Psoas muscle (tissue), 8 donors: ENCODE results near the gene SLC52A3. TPM values are rescaled to one million over a fixed set of nuclear protein-coding genes. Genes with fewer than 3 reads are reported as not detected.
"Not testable (repeated sequence)": the region's sequence is repeated elsewhere in the genome, so short reads cannot be mapped to it uniquely, and the experiment has no call there.

Experiments used
- ATAC-seq, 4 donors: fragments of 200-7000 bp; cut with Tn5 transposase; one replicate each; pipeline ENCODE4 v1.9.1; 2020; ENCODE audit warnings: moderate library complexity in 3 of 4, mild to moderate bottlenecking in 2 of 4
- DNase-seq, 2 donors: peaks; one replicate each; pipeline ENCODE4 v3.0.0-alpha.2; 2020
- H3K27ac ChIP-seq: fragments of 200-600 bp; one replicate; pipeline ENCODE4 v1.8.0; 2022
- H3K27me3 ChIP-seq, 3 donors: fragments of 200-600 bp in 1 of 3; one replicate each; pipeline versions ENCODE4 v1.6.1 to v1.8.0; 2013 to 2022; ENCODE audit warnings: low read length in 2 of 3, mild to moderate bottlenecking in 2 of 3, moderate library complexity in 1 of 3; ENCODE audit not compliant: insufficient read depth in 3 of 3
- H3K36me3 ChIP-seq, 2 donors: fragments of 200-600 bp in 1 of 2; one replicate each; pipeline versions ENCODE4 v1.6.1 to v1.8.0; 2013 to 2022; ENCODE audit warnings: low read depth in 1 of 2, mild to moderate bottlenecking in 1 of 2, moderate library complexity in 1 of 2; ENCODE audit not compliant: insufficient read depth in 1 of 2
- H3K4me1 ChIP-seq: fragments of 200-600 bp; one replicate; pipeline ENCODE4 v1.8.0; 2022
- H3K4me3 ChIP-seq: fragments of 200-600 bp; one replicate; pipeline ENCODE4 v1.8.0; 2022; ENCODE audit warnings: mild to moderate bottlenecking
- H3K9me3 ChIP-seq: fragments of 200-600 bp; one replicate; pipeline ENCODE4 v1.8.0; 2022
- CTCF ChIP-seq: fragments of 200-600 bp; IDR thresholded peaks from one replicate; pipeline ENCODE4 v1.8.0; 2022; ENCODE audit warnings: antibody characterized with exemption
- WGBS, 3 donors: extraction: QIAGEN DNeasy Blood & Tissue Kit; methylation state at CpG; one replicate each; pipeline versions ENCODE4 v1.1.6 to v1.1.7; 2013; 5-methylcytosine and 5-hydroxymethylcytosine counted together
- intact Hi-C, 2 donors: fragments of 100-400 bp; cut with DNase I; formaldehyde crosslinking; loops; one replicate each; pipeline versions ENCODE4 v1.11.0 to v1.14.2; 2022
- polyA plus RNA-seq, 3 donors: library from polyadenylated mRNA; stranded (reverse); fragments of 200-250 nt; gene quantifications; one replicate each; pipeline ENCODE4 v1.2.3, GENCODE V29; 2013
- total RNA-seq, 4 donors: library from RNA; stranded (reverse); fragmentation: NEBNext Ultra II Directional in 2 of 4; extraction: Animal tissue kit (Norgen Biotek cat#: 25700) in 2 of 4; gene quantifications; one replicate each; pipeline versions ENCODE4 v1.2.1 to v1.2.4, GENCODE V29; 2021 to 2023
- donor health status: healthy with polysubstance abuse.
- donor health status: DM: no; HTN: no; CAD: no; lungs with moderate emphysema.
- donor health status: Bipolar disorder and iron deficiency.
- donor health status: healthy.
- donor health status: DM: yes; HTN: yes; CAD: no.
- donor health status: DM: no; HTN: no; CAD: no.
- donor health status: DM: no; HTN: no; CAD: no.
- donor health status: DM: yes; HTN: yes; CAD: no.

The SLC52A3 gene
- total and polyA plus RNA-seq, 7 donors = 0.32 to 1.1 (median 0.62) TPM

GRCh38 chr20:805713-806112 lies 37.4 kb upstream of the SLC52A3 start:
- ATAC-seq = no peak
- WGBS, 3 donors = 18 to 32% (median 19%) methylated on average over 1 of the region's 1 CpG

GRCh38 chr20:801678-802077 lies 33.4 kb upstream of the SLC52A3 start:
- Histone ChIP-seq H3K36me3 (no peaks in the 10 kb centered on the region), H3K4me3 (no peak overlapping the region), H3K4me1 (no peaks in the 10 kb centered on the region), H3K27ac (no peak overlapping the region), H3K9me3 (no peaks in the 10 kb centered on the region), H3K27me3 (peaks cover 0 to 7% (median 4%) of the 10 kb centered on the region in 3 donors)
- no peak for DNase-seq
- TF ChIP-seq CTCF = no peak
- 69 to 77% (median 75%) methylated on average over 3 of the region's 3 CpGs for WGBS, 3 donors
- intact Hi-C loops = no loop called here
- ATAC-seq = no peak

More at GRCh38 chr20:805713-806112, 37.4 kb upstream of the SLC52A3 start:
- Histone ChIP-seq H3K27ac (no peak overlapping the region), H3K27me3 (peaks cover 0 to 12% (median 5%) of the 10 kb centered on the region in 3 donors), H3K4me3 (no peak overlapping the region), H3K4me1 (no peaks in the 10 kb centered on the region), H3K9me3 (no peaks in the 10 kb centered on the region), H3K36me3 (no peaks in the 10 kb centered on the region)
- no peak for TF ChIP-seq CTCF
- intact Hi-C loops = no loop called here
- DNase-seq = no peak

GRCh38 chr20:800026-800425 lies 31.7 kb upstream of the SLC52A3 start:
- DNase-seq, H3K27ac ChIP-seq, H3K27me3 ChIP-seq, H3K36me3 ChIP-seq, H3K4me3 ChIP-seq, H3K4me1 ChIP-seq, intact Hi-C loops, ATAC-seq, H3K9me3 ChIP-seq: not testable (repeated sequence)
- WGBS, 3 donors = 88 to 90% (median 88%) methylated on average over 7 of the region's 7 CpGs

GRCh38 chr20:798746-799145 lies 30.4 kb upstream of the SLC52A3 start:
- intact Hi-C loops, H3K27ac ChIP-seq, H3K9me3 ChIP-seq, H3K4me3 ChIP-seq, DNase-seq, H3K36me3 ChIP-seq, H3K27me3 ChIP-seq, H3K4me1 ChIP-seq, ATAC-seq: not testable (repeated sequence)
- 60 to 71% (median 63%) methylated on average over 5 of the region's 5 CpGs for whole genome bisulfite sequencing, 3 donors

GRCh38 chr20:796921-797320 lies 28.6 kb upstream of the SLC52A3 start:
- 74 to 81% (median 78%) methylated on average over 3 of the region's 3 CpGs for WGBS, 3 donors
- Histone ChIP-seq H3K4me3 (no peak overlapping the region), H3K36me3 (no peaks in the 10 kb centered on the region), H3K9me3 (no peaks in the 10 kb centered on the region), H3K4me1 (no peaks in the 10 kb centered on the region), H3K27me3 (peaks cover 0 to 7% (median 6%) of the 10 kb centered on the region in 3 donors), H3K27ac (no peak overlapping the region)
- TF ChIP-seq CTCF = no peak
- no peak for DNase-seq
- ATAC-seq = no peak
- intact Hi-C loops = no loop called here

- peaks cover 0 to 4% (median 0%) of the 10 kb centered on the region in 3 donors for H3K27me3 ChIP-seq
- no peak overlapping the region for H3K4me3 ChIP-seq
- DNase-seq = no peak
- intact Hi-C loops = no loop called here
- WGBS, 3 donors = 91 to 93% (median 91%) methylated on average over 17 to 18 of the region's 18 CpGs
- no peaks in the 10 kb centered on the region for H3K36me3 ChIP-seq
- H3K4me1 ChIP-seq = no peaks in the 10 kb centered on the region
- no peak for ATAC-seq
- no peak for TF ChIP-seq CTCF
- H3K9me3 ChIP-seq = no peaks in the 10 kb centered on the region
- no peak overlapping the region for H3K27ac ChIP-seq
Measured at GRCh38 chr20:792248-792647, 23.9 kb upstream of the SLC52A3 start.
